Measurements from ENCODE around the gene CENPT. TPM values are rescaled to one million over a fixed set of nuclear protein-coding genes. Genes with fewer than 3 reads are reported as not detected.

Gene CENPT
- polyA plus RNA-seq (ENCODE audit: insufficient read length): 51.7 TPM
- long read RNA-seq, donor 1, partial matches to known transcripts: 0 of 3 reads
- long read RNA-seq, donor 1, other reads (novel, unspliced or antisense): 0 of 3 reads
- long read RNA-seq, donor 2, transcript CENPT-218 (12 exons, 2,133 nt): major isoform, 5 of 16 reads
- long read RNA-seq, donor 2, partial matches to known transcripts: 11 of 16 reads
- long read RNA-seq, donor 2, other reads (novel, unspliced or antisense): 0 of 16 reads
- long read RNA-seq, donor 3, partial matches to known transcripts: 6 of 10 reads
- long read RNA-seq, donor 3, other reads (novel, unspliced or antisense): 0 of 10 reads
- long read RNA-seq, donor 4: 0 reads
- long read RNA-seq, donor 5, transcript CENPT-218 (12 exons, 2,133 nt): major isoform, 6 of 23 reads
- long read RNA-seq, donor 5, partial matches to known transcripts: 14 of 23 reads
- long read RNA-seq, donor 5, other reads (novel, unspliced or antisense): 0 of 23 reads
- long read RNA-seq, donor 6, partial matches to known transcripts: 92 of 235 reads
- long read RNA-seq, donor 6, other reads (novel, unspliced or antisense): 140 of 235 reads
- long read RNA-seq, donor 7, partial matches to known transcripts: 13 of 17 reads
- long read RNA-seq, donor 7, other reads (novel, unspliced or antisense): 0 of 17 reads
- long read RNA-seq, donor 8, partial matches to known transcripts: 0 of 1 reads
- long read RNA-seq, donor 8, other reads (novel, unspliced or antisense): 0 of 1 reads

GRCh38 chr16:67847064-67847861, at the start of gene CENPT:
TSS of gene CENPT (minus strand) at chr16:67847693. CDS start at chr16:67833859, 13,834 bp downstream.
- DNase-seq: no peak

GRCh38 chr16:67897231-67897630, 49.7 kb upstream of the CENPT start:
- DNase-seq: no peak

- no peak for DNase-seq
Observed at GRCh38 chr16:67893743-67894399, 46.4 kb upstream of the CENPT start.

- DNase-seq: peak; percentile 94
Observed at GRCh38 chr16:67892899-67893742, 45.6 kb upstream of the CENPT start, which contains the start of gene PSKH1. TSS of gene PSKH1 (plus strand) at chr16:67893254. CDS start at chr16:67908750, 15,496 bp downstream.

- no peak for DNase-seq
Observed at GRCh38 chr16:67892375-67892774, 44.9 kb upstream of the CENPT start.

GRCh38 chr16:67888331-67888730, 40.8 kb upstream of the CENPT start:
- no peak for DNase-seq

GRCh38 chr16:67886387-67886786, 38.9 kb upstream of the CENPT start:
- DNase-seq: no peak

GRCh38 chr16:67885976-67886375, 38.5 kb upstream of the CENPT start:
- DNase-seq: no peak

GRCh38 chr16:67885545-67885944, 38.1 kb upstream of the CENPT start:
- DNase-seq: no peak

- DNase-seq: peak; percentile 67
Observed at GRCh38 chr16:67884684-67885083, 37.2 kb upstream of the CENPT start, which contains the start of gene NRN1L. TSS of gene NRN1L (plus strand) at chr16:67884885. CDS start at chr16:67884904, 19 bp downstream.

GRCh38 chr16:67883872-67884261, 36.4 kb upstream of the CENPT start:
- DNase-seq: no peak

GRCh38 chr16:67883146-67883871, 35.8 kb upstream of the CENPT start:
- no peak for DNase-seq

GRCh38 chr16:67882374-67883145, 35.1 kb upstream of the CENPT start:
- DNase-seq: no peak

- DNase-seq: no peak
Observed at GRCh38 chr16:67881621-67882161, 34.2 kb upstream of the CENPT start.

- no peak for DNase-seq
Observed at GRCh38 chr16:67880584-67880983, 33.1 kb upstream of the CENPT start.

GRCh38 chr16:67879936-67880335, 32.4 kb upstream of the CENPT start:
- DNase-seq: no peak

GRCh38 chr16:67879462-67879861, 32.0 kb upstream of the CENPT start:
- no peak for DNase-seq

GRCh38 chr16:67878846-67879245, 31.4 kb upstream of the CENPT start:
- no peak for DNase-seq

- no peak for DNase-seq
Observed at GRCh38 chr16:67878232-67878631, 30.7 kb upstream of the CENPT start.

All from left kidney (tissue), 8 donors.